Right lobe of liver (tissue), 4 donors: ENCODE measurements around the gene P4HA2.

Experiments
- CTCF ChIP-seq, 4 donors: fragments of 200-600 bp in 3 of 4; fragments of 450-650 bp in 1 of 4; IDR thresholded peaks; one replicate each; pipeline versions ENCODE4 v1.5.1 to v1.8.0; 2016 to 2022; ENCODE audit warnings: antibody characterized with exemption in 4 of 4, mild to moderate bottlenecking in 2 of 4
- POLR2A ChIP-seq: fragments of 450-650 bp; IDR thresholded peaks from one replicate; pipeline ENCODE4 v1.6.1; 2017; ENCODE audit warnings: antibody characterized with exemption, mild to moderate bottlenecking
- donor health status: DM: no; HTN: no; CAD: no.
- donor health status: DM: no; HTN: no; CAD: no.
- donor health status: DM: no; HTN: yes; CAD: no.

GRCh38 chr5:132221781-132222648 lies 5.6 kb downstream of the P4HA2 start:
- TF ChIP-seq POLR2A (no peak), CTCF (IDR thresholded peaks at IDR 0.05) (no peak)
